GM12892 (cell line): ENCODE data around the gene SAMD1.

Experiments used
- POLR2A ChIP-seq: IDR thresholded peaks from 2 replicates; pipeline ENCODE4 v1.6.1; 2011; ENCODE audit warnings: low read depth, low read length, control low read depth
- POLR2AphosphoS5 ChIP-seq: IDR thresholded peaks from 2 replicates; pipeline ENCODE4 v1.6.1; 2011; ENCODE audit warnings: low read depth, low read length, control low read depth

DNA sequence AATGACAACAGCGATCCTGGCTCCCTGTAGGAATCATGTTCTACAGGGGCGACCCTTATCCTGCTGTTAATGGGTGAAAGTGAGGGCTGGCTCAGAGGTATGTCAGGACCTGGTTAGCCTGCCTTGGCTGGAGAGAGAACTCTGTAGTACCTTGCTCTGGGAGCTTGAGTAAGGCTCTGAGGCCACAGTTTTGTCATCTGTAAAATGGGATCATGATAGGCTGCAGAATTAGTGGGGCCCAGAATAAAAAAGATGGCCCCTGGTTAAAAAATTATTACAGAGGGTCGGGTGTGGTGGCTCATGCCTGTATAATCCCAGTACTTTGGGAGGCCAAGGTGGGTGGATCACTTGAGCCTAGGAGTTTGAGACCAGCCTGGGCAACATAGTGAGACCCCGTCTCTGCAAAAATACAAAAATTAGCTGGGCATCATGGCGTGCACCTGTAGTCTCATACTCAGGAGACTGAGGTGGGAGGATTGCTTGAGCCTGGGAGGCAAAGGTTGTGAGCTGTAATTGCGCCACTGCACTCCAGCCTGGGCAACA is 10.5 kb upstream of the SAMD1 start:
- TF ChIP-seq POLR2A (no peak), POLR2AphosphoS5 (no peak)
